WTC11 (cell line): Measurements from ENCODE around the gene ALOX15. TPM values are rescaled to one million over a fixed set of nuclear protein-coding genes. Genes with fewer than 3 reads are reported as not detected.

Experiments
- ATAC-seq: fragments of 200-7000 bp; cut with Tn5 transposase; 2 replicates; pipeline ENCODE4 v1.10.0; 2021; ENCODE audit warnings: mild to moderate bottlenecking, moderate library complexity
- CTCF ChIA-PET: fragments of 300-600 bp; sonication (Branson Sonifier 250); formaldehyde crosslinking; loops from one replicate; lab custom pipeline; 2021; ENCODE audit warnings: antibody characterized with exemption; lab: Charles Lee
- POLR2A ChIA-PET: fragments of 350-600 bp; sonication (Branson Sonifier 250); formaldehyde crosslinking; loops from one replicate; lab custom pipeline; 2021; ENCODE audit warnings: antibody characterized with exemption; lab: Charles Lee
- DNase-seq: peaks from one replicate; pipeline ENCODE4 v3.0.0; 2021; ENCODE audit warnings: low spot score
- H3K27ac Mint-ChIP-seq: 2 replicates; pipeline ENCODE4 v1.8.0; 2021; ENCODE audit warnings: mixed read lengths
- H3K27me3 Mint-ChIP-seq: 2 replicates; pipeline ENCODE4 v1.8.0; 2021; ENCODE audit warnings: low read depth, mild to moderate bottlenecking, moderate library complexity, mixed read lengths
- H3K36me3 Mint-ChIP-seq: 2 replicates; pipeline ENCODE4 v1.8.0; 2021; ENCODE audit warnings: mixed read lengths
- H3K4me1 Mint-ChIP-seq: 2 replicates; pipeline ENCODE4 v1.8.0; 2022; ENCODE audit warnings: mixed read lengths
- H3K4me3 Mint-ChIP-seq: 2 replicates; pipeline ENCODE4 v1.8.0; 2021; ENCODE audit warnings: mild to moderate bottlenecking, moderate library complexity, mixed read lengths
- H3K9me3 Mint-ChIP-seq: 2 replicates; pipeline ENCODE4 v1.8.0; 2021; ENCODE audit warnings: mixed read lengths
- ATF2 ChIP-seq: sonication (generic); formaldehyde crosslinking; IDR thresholded peaks from 2 replicates; pipeline ENCODE4 v1.8.1; 2022; ENCODE audit warnings: low read depth, missing genetic modification reagents, borderline replicate concordance
- CDX4 ChIP-seq: fragments of 250-450 bp; sonication (Bioruptor Pico); IDR thresholded peaks from 2 replicates; pipeline ENCODE4 v1.9.0; 2021; ENCODE audit warnings: moderate library complexity, mild to moderate bottlenecking, inconsistent platforms, borderline replicate concordance
- E2F1 ChIP-seq: sonication (generic); formaldehyde crosslinking; IDR thresholded peaks from 2 replicates; pipeline ENCODE4 v1.8.0; 2022; ENCODE audit warnings: mild to moderate bottlenecking, missing genetic modification reagents
- E2F4 ChIP-seq: sonication (generic); formaldehyde crosslinking; IDR thresholded peaks from 2 replicates; pipeline ENCODE4 v1.8.1; 2022; ENCODE audit warnings: low read depth, mild to moderate bottlenecking, moderate library complexity, missing genetic modification reagents, borderline replicate concordance
- E2F5 ChIP-seq: sonication (generic); formaldehyde crosslinking; IDR thresholded peaks from 2 replicates; pipeline ENCODE4 v1.8.1; 2022; ENCODE audit warnings: mild to moderate bottlenecking, moderate library complexity, missing genetic modification reagents
- EMX1 ChIP-seq: fragments of 250-450 bp; sonication (Bioruptor Pico); IDR thresholded peaks from 2 replicates; pipeline ENCODE4 v1.8.0; 2021; ENCODE audit warnings: mild to moderate bottlenecking
- HMGA2 ChIP-seq: fragments of 250-450 bp; sonication (Bioruptor Pico); IDR thresholded peaks from 2 replicates; pipeline ENCODE4 v1.4.0; 2021; ENCODE audit warnings: mild to moderate bottlenecking, moderate library complexity
- NR3C1 ChIP-seq: sonication (generic); formaldehyde crosslinking; conservative IDR thresholded peaks from 2 replicates; pipeline ENCODE4 v1.8.1; 2023; ENCODE audit warnings: low read depth, mild to moderate bottlenecking, missing genetic modification reagents
- PRDM15 ChIP-seq: sonication (generic); formaldehyde crosslinking; IDR thresholded peaks from 2 replicates; pipeline ENCODE4 v1.8.0; 2022; ENCODE audit warnings: missing genetic modification reagents
- RELA ChIP-seq: sonication (generic); formaldehyde crosslinking; IDR thresholded peaks from 2 replicates; pipeline ENCODE4 v1.8.1; 2022; ENCODE audit warnings: missing genetic modification reagents, mild to moderate bottlenecking, borderline replicate concordance
- STAT6 ChIP-seq: sonication (generic); formaldehyde crosslinking; conservative IDR thresholded peaks from 2 replicates; pipeline ENCODE4 v1.8.1; 2023; ENCODE audit warnings: mild to moderate bottlenecking, low read depth, missing genetic modification reagents, moderate library complexity
- TEAD4 ChIP-seq: sonication (generic); formaldehyde crosslinking; IDR thresholded peaks from 2 replicates; pipeline ENCODE4 v1.8.0; 2022; ENCODE audit warnings: mild to moderate bottlenecking, missing genetic modification reagents
- TP53 ChIP-seq: sonication (generic); formaldehyde crosslinking; IDR thresholded peaks from 2 replicates; pipeline ENCODE4 v1.8.1; 2023; ENCODE audit warnings: mild to moderate bottlenecking, missing genetic modification reagents
- USF1 ChIP-seq: sonication (generic); formaldehyde crosslinking; IDR thresholded peaks from 2 replicates; pipeline ENCODE4 v1.8.0; 2022; ENCODE audit warnings: mild to moderate bottlenecking, missing genetic modification reagents
- ZNF232 ChIP-seq: sonication (generic); formaldehyde crosslinking; IDR thresholded peaks from 2 replicates; pipeline ENCODE4 v1.8.0; 2022; ENCODE audit warnings: mild to moderate bottlenecking, missing genetic modification reagents
- ZNF281 ChIP-seq: sonication (generic); formaldehyde crosslinking; IDR thresholded peaks from 2 replicates; pipeline ENCODE4 v1.8.0; 2023; ENCODE audit warnings: mild to moderate bottlenecking, missing genetic modification reagents
- ZNF396 ChIP-seq: fragments of 250-450 bp; sonication (Bioruptor Pico); IDR thresholded peaks from 2 replicates; pipeline ENCODE4 v1.8.0; 2021; ENCODE audit warnings: mild to moderate bottlenecking, moderate library complexity, borderline replicate concordance
- total RNA-seq: library from RNA; stranded (reverse); gene quantifications from 3 replicates; pipeline ENCODE4 v1.2.3, GENCODE V29; 2021

The ALOX15 gene
- total RNA-seq, 1 experiment from 2014 or later, result 0.50 TPM

GRCh38 chr17:4607261-4607741 is 34.2 kb downstream of the ALOX15 start (continued):
- TF ChIP-seq CDX4 (CRISPR knock-in tag) (no peak), E2F5 (CRISPR knock-in tag) (no peak), TEAD4 (CRISPR knock-in tag) (no peak), ZNF396 (no peak), PRDM15 (CRISPR knock-in tag) (no peak), E2F1 (CRISPR knock-in tag) (no peak), EMX1 (no peak), TP53 (CRISPR knock-in tag) (no peak), ZNF232 (CRISPR knock-in tag) (no peak)

- CTCF ChIA-PET, result interaction anchor here (0.5 to 1.0 kb wide), 2 partner anchors 10 to 851 kb away, joined by 3 to 4 read pairs; no protein-coding TSS in a partner anchor
- POLR2A ChIA-PET, result no interaction called here
- DNase-seq (no peak), ATAC-seq (no peak)
- no peaks in the 10 kb centered on the region for H3K27me3 Mint-ChIP-seq
- no peaks in the 10 kb centered on the region for H3K36me3 Mint-ChIP-seq
- no peak overlapping the region for H3K27ac Mint-ChIP-seq
- H3K9me3 Mint-ChIP-seq, result no peaks in the 10 kb centered on the region
- H3K4me3 Mint-ChIP-seq, result no peak overlapping the region
- H3K4me1 Mint-ChIP-seq, result peaks cover 14% of the 10 kb centered on the region
- TF ChIP-seq HMGA2 (CRISPR knock-in tag), result no peak
- TF ChIP-seq ATF2, result no peak
- TF ChIP-seq USF1 (CRISPR knock-in tag), result no peak
- no peak for TF ChIP-seq E2F1 (CRISPR knock-in tag)
- TF ChIP-seq NR3C1, result no peak
- no peak for TF ChIP-seq STAT6
- TF ChIP-seq E2F4 (CRISPR knock-in tag), result no peak
- no peak for TF ChIP-seq RELA (CRISPR knock-in tag)
- TF ChIP-seq ZNF281 (CRISPR knock-in tag), result no peak
These were observed 35.7 kb downstream of the ALOX15 start for GRCh38 chr17:4605826-4606225.
